IgD-negative memory B cell (primary cell): Measurements from ENCODE around the gene TNKS1BP1. TPM values are rescaled to one million over a fixed set of nuclear protein-coding genes. Genes with fewer than 3 reads are reported as not detected.

Source experiments
- H3K27ac Mint-ChIP-seq, 3 donors: one replicate each; pipeline ENCODE4 v1.8.0; 2020 to 2022; ENCODE audit warnings: mild to moderate bottlenecking in 3 of 3, mixed read lengths in 3 of 3, moderate library complexity in 1 of 3
- H3K27me3 Mint-ChIP-seq: one replicate; pipeline ENCODE4 v1.8.0; 2021; ENCODE audit warnings: mixed read lengths
- H3K36me3 Mint-ChIP-seq: one replicate; pipeline ENCODE4 v1.8.0; 2020; ENCODE audit warnings: mild to moderate bottlenecking, mixed read lengths
- H3K4me1 Mint-ChIP-seq, 3 donors: one replicate each; pipeline ENCODE4 v1.8.0; 2020 to 2022; ENCODE audit warnings: mixed read lengths in 3 of 3, mild to moderate bottlenecking in 1 of 3
- H3K4me3 Mint-ChIP-seq, 4 donors: one replicate each; pipeline ENCODE4 v1.8.0; 2020 to 2022; ENCODE audit warnings: mild to moderate bottlenecking in 4 of 4, mixed read lengths in 4 of 4, moderate library complexity in 3 of 4
- H3K9me3 Mint-ChIP-seq, 3 donors: one replicate each; pipeline ENCODE4 v1.8.0; 2020 to 2021; ENCODE audit warnings: mixed read lengths in 3 of 3, mild to moderate bottlenecking in 1 of 3
- polyA plus RNA-seq: library from polyadenylated mRNA; unstranded; fragments of 300-500 nt; fragmentation: Illumina TruSeq; gene quantifications from one replicate; pipeline ENCODE4 v1.2.3, GENCODE V29; 2021

Gene TNKS1BP1
- polyA plus RNA-seq, 1 donor from 2014 or later, result 5.5 TPM

GRCh38 chr11:57359896-57360690 is 35.3 kb upstream of the TNKS1BP1 start:
- H3K27ac Mint-ChIP-seq, result no peak overlapping the region
- peaks cover 0 to 3% (median 0%) of the 10 kb centered on the region in 3 donors for H3K4me1 Mint-ChIP-seq
- no peaks in the 10 kb centered on the region for H3K36me3 Mint-ChIP-seq
- H3K4me3 Mint-ChIP-seq, result no peak overlapping the region
- peaks cover 17% of the 10 kb centered on the region for H3K27me3 Mint-ChIP-seq
- no peaks in the 10 kb centered on the region for H3K9me3 Mint-ChIP-seq

GRCh38 chr11:57359396-57359795 is 34.6 kb upstream of the TNKS1BP1 start:
- H3K36me3 Mint-ChIP-seq, result no peaks in the 10 kb centered on the region
- no peak overlapping the region for H3K27ac Mint-ChIP-seq
- peaks cover 0 to 3% (median 0%) of the 10 kb centered on the region in 3 donors for H3K4me1 Mint-ChIP-seq
- H3K9me3 Mint-ChIP-seq, result no peaks in the 10 kb centered on the region
- peaks cover 18% of the 10 kb centered on the region for H3K27me3 Mint-ChIP-seq
- no peak overlapping the region for H3K4me3 Mint-ChIP-seq

GRCh38 chr11:57358991-57359390 is 34.2 kb upstream of the TNKS1BP1 start:
- Mint-ChIP-seq H3K4me1 (peaks cover 0 to 3% (median 0%) of the 10 kb centered on the region in 3 donors), H3K9me3 (no peaks in the 10 kb centered on the region), H3K36me3 (no peaks in the 10 kb centered on the region), H3K27ac (no peak overlapping the region), H3K4me3 (no peak overlapping the region), H3K27me3 (peaks cover 20% of the 10 kb centered on the region)

GRCh38 chr11:57358543-57358961 is 33.8 kb upstream of the TNKS1BP1 start:
- Mint-ChIP-seq H3K9me3 (no peaks in the 10 kb centered on the region), H3K27me3 (peaks cover 20% of the 10 kb centered on the region), H3K4me3 (no peak overlapping the region), H3K36me3 (no peaks in the 10 kb centered on the region), H3K27ac (no peak overlapping the region), H3K4me1 (peaks cover 0 to 3% (median 0%) of the 10 kb centered on the region in 3 donors)

GRCh38 chr11:57357856-57358255 is 33.1 kb upstream of the TNKS1BP1 start:
- Mint-ChIP-seq H3K4me3 (no peak overlapping the region), H3K27me3 (peaks cover 20% of the 10 kb centered on the region), H3K36me3 (no peaks in the 10 kb centered on the region), H3K9me3 (no peaks in the 10 kb centered on the region), H3K4me1 (peaks cover 0 to 3% (median 0%) of the 10 kb centered on the region in 3 donors), H3K27ac (no peak overlapping the region)

- Mint-ChIP-seq H3K27me3 (peaks cover 20% of the 10 kb centered on the region), H3K4me1 (peaks cover 0 to 3% (median 0%) of the 10 kb centered on the region in 3 donors), H3K36me3 (no peaks in the 10 kb centered on the region), H3K9me3 (no peaks in the 10 kb centered on the region), H3K27ac (no peak overlapping the region), H3K4me3 (no peak overlapping the region)
Observed at GRCh38 chr11:57357310-57357709, 32.6 kb upstream of the TNKS1BP1 start.

GRCh38 chr11:57356268-57356667 is 31.5 kb upstream of the TNKS1BP1 start:
- Mint-ChIP-seq H3K27me3 (peaks cover 19% of the 10 kb centered on the region), H3K4me1 (peaks cover 0 to 3% (median 0%) of the 10 kb centered on the region in 3 donors), H3K27ac (peak overlapping the region in 1 of 3 donors; percentile 21), H3K36me3 (no peaks in the 10 kb centered on the region), H3K9me3 (peaks cover 0 to 4% (median 2%) of the 10 kb centered on the region in 3 donors), H3K4me3 (no peak overlapping the region)

GRCh38 chr11:57354699-57355098 is 29.9 kb upstream of the TNKS1BP1 start:
- peaks cover 0 to 6% (median 2%) of the 10 kb centered on the region in 3 donors for H3K9me3 Mint-ChIP-seq
- H3K27ac Mint-ChIP-seq, result peak overlapping the region in 1 of 3 donors; percentile 69
- peaks cover 24% of the 10 kb centered on the region for H3K27me3 Mint-ChIP-seq
- H3K36me3 Mint-ChIP-seq, result no peaks in the 10 kb centered on the region
- H3K4me3 Mint-ChIP-seq, result no peak overlapping the region
- peaks cover 0 to 5% (median 2%) of the 10 kb centered on the region in 3 donors for H3K4me1 Mint-ChIP-seq

- H3K36me3 Mint-ChIP-seq, result no peaks in the 10 kb centered on the region
- peaks cover 0 to 5% (median 2%) of the 10 kb centered on the region in 3 donors for H3K4me1 Mint-ChIP-seq
- no peak overlapping the region for H3K27ac Mint-ChIP-seq
Observed at GRCh38 chr11:57353852-57354251, 29.1 kb upstream of the TNKS1BP1 start.

GRCh38 chr11:57353446-57353845 is 28.7 kb upstream of the TNKS1BP1 start:
- Mint-ChIP-seq H3K36me3 (no peaks in the 10 kb centered on the region), H3K27me3 (peaks cover 24% of the 10 kb centered on the region), H3K4me1 (peaks cover 0 to 5% (median 2%) of the 10 kb centered on the region in 3 donors), H3K27ac (no peak overlapping the region), H3K4me3 (no peak overlapping the region), H3K9me3 (peaks cover 0 to 6% (median 2%) of the 10 kb centered on the region in 3 donors)

More at GRCh38 chr11:57353852-57354251, 29.1 kb upstream of the TNKS1BP1 start:
- Mint-ChIP-seq H3K27me3 (peaks cover 24% of the 10 kb centered on the region), H3K4me3 (no peak overlapping the region), H3K9me3 (peaks cover 0 to 6% (median 2%) of the 10 kb centered on the region in 3 donors)

GRCh38 chr11:57353036-57353435 is 28.3 kb upstream of the TNKS1BP1 start:
- H3K9me3 Mint-ChIP-seq, result peaks cover 0 to 6% (median 2%) of the 10 kb centered on the region in 3 donors
- H3K4me1 Mint-ChIP-seq, result peaks cover 0 to 5% (median 2%) of the 10 kb centered on the region in 3 donors
- H3K36me3 Mint-ChIP-seq, result no peaks in the 10 kb centered on the region
- no peak overlapping the region for H3K4me3 Mint-ChIP-seq
- peaks cover 24% of the 10 kb centered on the region for H3K27me3 Mint-ChIP-seq
- no peak overlapping the region for H3K27ac Mint-ChIP-seq

- peaks cover 2 to 7% (median 4%) of the 10 kb centered on the region in 3 donors for H3K4me1 Mint-ChIP-seq
- H3K27me3 Mint-ChIP-seq, result peaks cover 11% of the 10 kb centered on the region
- peaks cover 0 to 6% (median 2%) of the 10 kb centered on the region in 3 donors for H3K9me3 Mint-ChIP-seq
- H3K4me3 Mint-ChIP-seq, result no peak overlapping the region
- no peak overlapping the region for H3K27ac Mint-ChIP-seq
- H3K36me3 Mint-ChIP-seq, result no peaks in the 10 kb centered on the region
Observed at GRCh38 chr11:57349491-57350274, 24.9 kb upstream of the TNKS1BP1 start.

- Mint-ChIP-seq H3K27ac (no peak overlapping the region), H3K27me3 (peaks cover 6% of the 10 kb centered on the region), H3K9me3 (peaks cover 0 to 6% (median 2%) of the 10 kb centered on the region in 3 donors), H3K4me1 (peaks cover 2 to 7% (median 4%) of the 10 kb centered on the region in 3 donors), H3K4me3 (no peak overlapping the region), H3K36me3 (no peaks in the 10 kb centered on the region)
Observed at GRCh38 chr11:57348636-57349313, 24.0 kb upstream of the TNKS1BP1 start.

GRCh38 chr11:57348052-57348451 is 23.3 kb upstream of the TNKS1BP1 start:
- peaks cover 0 to 6% (median 2%) of the 10 kb centered on the region in 3 donors for H3K9me3 Mint-ChIP-seq
- no peak overlapping the region for H3K27ac Mint-ChIP-seq
- peaks cover 2 to 7% (median 4%) of the 10 kb centered on the region in 3 donors for H3K4me1 Mint-ChIP-seq
- H3K4me3 Mint-ChIP-seq, result no peak overlapping the region
- peaks cover 6% of the 10 kb centered on the region for H3K27me3 Mint-ChIP-seq
- H3K36me3 Mint-ChIP-seq, result no peaks in the 10 kb centered on the region
